ENCODE results near the gene PIP4K2A.
"Not testable (repeated sequence)": the region's sequence is repeated elsewhere in the genome, so short reads cannot be mapped to it uniquely, and the experiment has no call there.

The PIP4K2A gene

GRCh38 chr10:22718659-22719058 is 4.3 kb upstream of the PIP4K2A start:
- not testable (repeated sequence) for DNase-seq

GRCh38 chr10:22717728-22718127 is 3.4 kb upstream of the PIP4K2A start:
- no peak for DNase-seq

GRCh38 chr10:22716943-22717342 is 2.6 kb upstream of the PIP4K2A start:
- DNase-seq = no peak

GRCh38 chr10:22715290-22715625 is 880 bp upstream of the PIP4K2A start:
- no peak for DNase-seq

GRCh38 chr10:22713853-22714478 is 412 bp downstream of the PIP4K2A start:
- DNase-seq = peak; percentile 25 to 45

- peak; percentile 26 to 38 for DNase-seq
Measured at GRCh38 chr10:22712956-22713852, 1.2 kb downstream of the PIP4K2A start.

GRCh38 chr10:22712211-22712955 is 2.0 kb downstream of the PIP4K2A start:
- DNase-seq = no peak

GRCh38 chr10:22711373-22711772 is 3.0 kb downstream of the PIP4K2A start:
- DNase-seq = no peak

GRCh38 chr10:22710139-22710745 is 4.1 kb downstream of the PIP4K2A start:
- peak in 1 of 2 experiments; percentile 40 for DNase-seq

- DNase-seq = no peak
Measured at GRCh38 chr10:22708772-22709171, 5.6 kb downstream of the PIP4K2A start.

- no peak for DNase-seq
Measured at GRCh38 chr10:22705527-22705926, 8.9 kb downstream of the PIP4K2A start.

GRCh38 chr10:22704942-22705341 is 9.4 kb downstream of the PIP4K2A start:
- no peak for DNase-seq

- DNase-seq = no peak
Measured at GRCh38 chr10:22704471-22704911, 9.9 kb downstream of the PIP4K2A start.

GRCh38 chr10:22702348-22702747 is 12.0 kb downstream of the PIP4K2A start:
- DNase-seq = no peak

GRCh38 chr10:22701132-22701826 is 13.1 kb downstream of the PIP4K2A start:
- DNase-seq = no peak

- DNase-seq = no peak
Measured at GRCh38 chr10:22700489-22700888, 13.9 kb downstream of the PIP4K2A start.

GRCh38 chr10:22699976-22700375 is 14.4 kb downstream of the PIP4K2A start:
- no peak for DNase-seq

- no peak for DNase-seq
Measured at GRCh38 chr10:22698941-22699440, 15.4 kb downstream of the PIP4K2A start.

- DNase-seq = no peak
Measured at GRCh38 chr10:22697800-22698199, 16.6 kb downstream of the PIP4K2A start.

- no peak for DNase-seq
Measured at GRCh38 chr10:22697101-22697500, 17.3 kb downstream of the PIP4K2A start.

GRCh38 chr10:22693860-22694259 is 20.5 kb downstream of the PIP4K2A start:
- no peak for DNase-seq

- DNase-seq = peak in 1 of 2 experiments; percentile 26
Measured at GRCh38 chr10:22693371-22693784, 21.0 kb downstream of the PIP4K2A start.

Data from stimulated activated CD4-positive, alpha-beta T cell treated with anti-CD3 and anti-CD28 coated beads, Interleukin-4, amount 100 ng/mL, for 4 hours (primary cell).